Measurements from ENCODE around the gene POU2AF2. TPM values are rescaled to one million over a fixed set of nuclear protein-coding genes. Genes with fewer than 3 reads are reported as not detected.
"Not testable (repeated sequence)": the region's sequence is repeated elsewhere in the genome, so short reads cannot be mapped to it uniquely, and the experiment has no call there.

POU2AF2 gene
- polyA plus RNA-seq, 3 donors: not detected

DNA sequence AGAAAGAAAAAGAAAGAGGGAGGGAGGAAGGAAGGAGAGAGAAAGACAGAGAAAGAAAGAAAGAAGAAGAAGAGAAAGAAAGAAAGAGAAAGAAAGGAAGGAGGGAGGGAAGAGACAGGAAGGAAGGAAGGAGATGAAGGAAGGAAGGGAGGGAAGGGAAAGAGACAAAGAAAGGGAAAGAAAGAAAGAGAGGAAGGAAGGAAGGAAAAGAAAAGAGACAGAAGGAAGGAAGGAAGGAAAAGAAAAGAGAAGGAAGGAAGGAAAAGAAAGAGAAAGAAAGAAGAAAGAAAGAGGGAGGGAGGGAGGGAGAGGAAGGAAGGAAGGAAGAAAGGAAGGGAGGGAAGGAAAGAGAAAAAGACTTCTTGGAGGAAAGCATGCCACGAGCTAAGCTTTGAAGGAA lies 19.1 kb downstream of the POU2AF2 start:
- Histone ChIP-seq H3K79me2 (ENCODE audit: insufficient read depth, low read length) (no peaks in the 10 kb centered on the region), H3K4me2 (replicated peaks; ENCODE audit: extremely low read depth, low read length, poor library complexity, severe bottlenecking) (no peak overlapping the region), H3K4me3 (replicated peaks in 1 of 3; ENCODE audit: low read depth in 2 of 3, low read length in 3 of 3) (no peak overlapping the region), H3K36me3 (replicated peaks in 1 of 2; ENCODE audit: control insufficient read depth in 1 of 2, insufficient read depth in 2 of 2, low read length in 2 of 2) (no peaks in the 10 kb centered on the region), H3K27me3 (ENCODE audit: control insufficient read depth in 2 of 2, insufficient read depth in 2 of 2, low read length in 2 of 2) (no peaks in the 10 kb centered on the region), H3K9ac (ENCODE audit: insufficient read depth, low read length, poor library complexity, severe bottlenecking) (no peak overlapping the region), H4K20me1 (ENCODE audit: insufficient read depth, low read length) (no peaks in the 10 kb centered on the region), H3K9me3 (replicated peaks in 1 of 2; ENCODE audit: control insufficient read depth in 1 of 2, insufficient read depth in 1 of 2, low read length in 2 of 2) (no peaks in the 10 kb centered on the region), H3K4me1 (ENCODE audit: control insufficient read depth in 1 of 2, insufficient read depth in 2 of 2, low read length in 2 of 2) (no peaks in the 10 kb centered on the region), H2AFZ (ENCODE audit: insufficient read depth, low read depth, low read length, poor library complexity, severe bottlenecking) (no peak overlapping the region), H3K27ac (ENCODE audit: low read depth in 1 of 2, low read length in 2 of 2) (no peak overlapping the region)
- Mint-ChIP-seq H3K36me3 (no peaks in the 10 kb centered on the region), H3K9me3 (no peaks in the 10 kb centered on the region), H3K27ac (no peak overlapping the region), H3K4me1 (peaks cover 9% of the 10 kb centered on the region), H3K27me3 (ENCODE audit: low read depth in 3 of 3) (peaks cover 0 to 1% (median 0%) of the 10 kb centered on the region in 3 donors), H3K4me3 (peak overlapping the region in 1 of 2 donors; percentile 17)
- no peak for DNase-seq
- TF ChIP-seq CTCF (IDR thresholded peaks at IDR 0.05): no peak
- 63% methylated on average over 1 of the region's 1 CpG for WGBS (ENCODE audit: insufficient coverage)
- intact Hi-C loops (cut with micrococcal nuclease): no loop called here

DNA sequence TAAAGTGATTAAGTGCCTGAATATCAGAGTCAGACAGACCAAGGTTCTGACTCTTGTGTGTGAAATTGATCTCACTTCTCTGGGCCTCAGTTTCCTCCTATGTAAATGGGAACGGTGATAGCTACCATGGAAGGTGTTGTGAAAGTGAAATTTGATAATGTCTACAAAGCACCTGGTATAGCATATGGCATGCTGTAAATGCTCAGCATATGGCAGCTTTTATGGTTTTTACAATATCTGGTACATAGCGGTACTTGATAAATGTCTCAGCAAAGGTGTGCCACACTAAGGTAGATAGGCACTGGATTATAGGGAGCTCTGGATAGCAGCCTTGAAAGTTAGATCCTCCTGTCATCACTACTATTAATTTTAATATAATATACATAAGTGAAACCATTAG lies 19.9 kb downstream of the POU2AF2 start:
- H3K79me2 ChIP-seq (ENCODE audit: insufficient read depth, low read length): no peaks in the 10 kb centered on the region
- H3K27ac Mint-ChIP-seq: no peak overlapping the region
- no peak overlapping the region for H3K4me3 ChIP-seq (replicated peaks in 1 of 3; ENCODE audit: low read depth in 2 of 3, low read length in 3 of 3)
- no peak for DNase-seq
- no peak overlapping the region for H2AFZ ChIP-seq (ENCODE audit: insufficient read depth, low read depth, low read length, poor library complexity, severe bottlenecking)
- H3K9ac ChIP-seq (ENCODE audit: insufficient read depth, low read length, poor library complexity, severe bottlenecking): no peak overlapping the region
- H3K36me3 Mint-ChIP-seq: no peaks in the 10 kb centered on the region
- intact Hi-C loops (cut with micrococcal nuclease): no loop called here
- H3K27ac ChIP-seq (ENCODE audit: low read depth in 1 of 2, low read length in 2 of 2): no peak overlapping the region
- no CpG with 5 or more reads among the region's 2 CpGs for WGBS (ENCODE audit: insufficient coverage)
- H3K4me2 ChIP-seq (replicated peaks; ENCODE audit: extremely low read depth, low read length, poor library complexity, severe bottlenecking): no peak overlapping the region
- H4K20me1 ChIP-seq (ENCODE audit: insufficient read depth, low read length): no peaks in the 10 kb centered on the region
- no peaks in the 10 kb centered on the region for H3K9me3 ChIP-seq (replicated peaks in 1 of 2; ENCODE audit: control insufficient read depth in 1 of 2, insufficient read depth in 1 of 2, low read length in 2 of 2)
- H3K4me1 ChIP-seq (ENCODE audit: control insufficient read depth in 1 of 2, insufficient read depth in 2 of 2, low read length in 2 of 2): no peaks in the 10 kb centered on the region
- H3K27me3 ChIP-seq (ENCODE audit: control insufficient read depth in 2 of 2, insufficient read depth in 2 of 2, low read length in 2 of 2): no peaks in the 10 kb centered on the region
- H3K27me3 Mint-ChIP-seq (ENCODE audit: low read depth in 3 of 3): peaks cover 0 to 1% (median 0%) of the 10 kb centered on the region in 3 donors
- H3K9me3 Mint-ChIP-seq: no peaks in the 10 kb centered on the region
- TF ChIP-seq CTCF (IDR thresholded peaks at IDR 0.05): no peak
- H3K4me1 Mint-ChIP-seq: peaks cover 9% of the 10 kb centered on the region
- H3K36me3 ChIP-seq (replicated peaks in 1 of 2; ENCODE audit: control insufficient read depth in 1 of 2, insufficient read depth in 2 of 2, low read length in 2 of 2): no peaks in the 10 kb centered on the region
- no peak overlapping the region for H3K4me3 Mint-ChIP-seq

GRCh38 chr11:111268303-111268702 lies 22.8 kb downstream of the POU2AF2 start:
- H3K36me3 ChIP-seq (replicated peaks in 1 of 2; ENCODE audit: control insufficient read depth in 1 of 2, insufficient read depth in 2 of 2, low read length in 2 of 2); H3K27me3 Mint-ChIP-seq (ENCODE audit: low read depth in 3 of 3); H4K20me1 ChIP-seq (ENCODE audit: insufficient read depth, low read length); H3K79me2 ChIP-seq (ENCODE audit: insufficient read depth, low read length); H3K27me3 ChIP-seq (ENCODE audit: control insufficient read depth in 2 of 2, insufficient read depth in 2 of 2, low read length in 2 of 2); H3K27ac ChIP-seq (ENCODE audit: low read depth in 1 of 2, low read length in 2 of 2); H3K4me3 Mint-ChIP-seq; H3K4me3 ChIP-seq (replicated peaks in 1 of 3; ENCODE audit: low read depth in 2 of 3, low read length in 3 of 3); H3K9me3 Mint-ChIP-seq; H2AFZ ChIP-seq (ENCODE audit: insufficient read depth, low read depth, low read length, poor library complexity, severe bottlenecking); H3K4me2 ChIP-seq (replicated peaks; ENCODE audit: extremely low read depth, low read length, poor library complexity, severe bottlenecking); H3K27ac Mint-ChIP-seq; H3K9ac ChIP-seq (ENCODE audit: insufficient read depth, low read length, poor library complexity, severe bottlenecking); H3K36me3 Mint-ChIP-seq; intact Hi-C loops (cut with micrococcal nuclease); H3K4me1 Mint-ChIP-seq; H3K4me1 ChIP-seq (ENCODE audit: control insufficient read depth in 1 of 2, insufficient read depth in 2 of 2, low read length in 2 of 2); DNase-seq; H3K9me3 ChIP-seq (replicated peaks in 1 of 2; ENCODE audit: control insufficient read depth in 1 of 2, insufficient read depth in 1 of 2, low read length in 2 of 2): not testable (repeated sequence)
- no CpG with 5 or more reads among the region's 4 CpGs for WGBS (ENCODE audit: insufficient coverage)

All from CD14-positive monocyte (primary cell).